SK-N-SH (cell line): ENCODE data around the gene MYBPH. TPM values are rescaled to one million over a fixed set of nuclear protein-coding genes. Genes with fewer than 3 reads are reported as not detected.

ENCODE experiments used
- CTCF ChIA-PET: fragments of 300-600, 350-600 bp; formaldehyde crosslinking; extraction: SDS; loops from one replicate; lab custom pipeline; 2021; lab: Yijun Ruan, JAX
- POLR2A ChIA-PET: fragments of 350-600 bp; sonication (Branson Sonifier 250); formaldehyde crosslinking; extraction: SDS; loops from one replicate; lab custom pipeline; 2020; ENCODE audit warnings: antibody characterized with exemption, inconsistent platforms; lab: Yijun Ruan, JAX
- DNase-seq: peaks from one replicate; pipeline ENCODE4 v3.0.0; 2012
- H2AFZ ChIP-seq: fragments of 200-600 bp; sonication (generic); 2 replicates; pipeline ENCODE4 v1.8.1; 2016; ENCODE audit warnings: antibody characterized with exemption, mild to moderate bottlenecking, low read depth
- H3F3A ChIP-seq: fragments of 200-600 bp; sonication (generic); replicated peaks from 2 replicates; pipeline ENCODE3; 2016; ENCODE audit warnings: antibody characterized with exemption, mild to moderate bottlenecking; ENCODE audit not compliant: insufficient read depth
- H3K27ac ChIP-seq, 2 experiments: fragments of 200-500 bp in 1 of 2; fragments of 200-600 bp in 1 of 2; sonication (Bioruptor generic) in 1 of 2; sonication (generic), shearing (Covaris generic) in 1 of 2; 2 replicates each; pipeline versions ENCODE4 v1.5.1 to v1.6.1; 2014 to 2016; ENCODE audit warnings: low read depth in 2 of 2, inconsistent platforms in 1 of 2, low read length in 1 of 2, mild to moderate bottlenecking in 1 of 2, mixed read lengths in 1 of 2
- H3K27me3 ChIP-seq: fragments of 200-600 bp; sonication (generic), shearing (Covaris generic); 2 replicates; pipeline ENCODE4 v1.6.1; 2016; ENCODE audit warnings: mixed run types; ENCODE audit not compliant: insufficient read depth
- H3K36me3 ChIP-seq, 2 experiments: fragments of 200-500 bp in 1 of 2; fragments of 200-600 bp in 1 of 2; sonication (Bioruptor generic) in 1 of 2; sonication (generic) in 1 of 2; replicated peaks in 1 of 2; 2 replicates each; pipeline versions ENCODE3 to v1.5.1; 2014 to 2016; ENCODE audit warnings: low read length in 1 of 2, mild to moderate bottlenecking in 1 of 2; ENCODE audit not compliant: insufficient read depth in 2 of 2, control insufficient read depth in 1 of 2
- H3K4me1 ChIP-seq, 2 experiments: fragments of 200-500 bp in 1 of 2; fragments of 200-600 bp in 1 of 2; sonication (Bioruptor generic) in 1 of 2; sonication (generic), shearing (Covaris generic) in 1 of 2; 2 replicates each; pipeline versions ENCODE4 v1.5.1 to v1.6.1; 2014 to 2016; ENCODE audit warnings: low read depth in 1 of 2, low read length in 1 of 2, mixed run types in 1 of 2; ENCODE audit not compliant: insufficient read depth in 2 of 2, control insufficient read depth in 1 of 2
- H3K4me2 ChIP-seq: fragments of 200-600 bp; sonication (generic), shearing (Covaris generic); 2 replicates; pipeline ENCODE4 v1.6.1; 2017; ENCODE audit warnings: mixed run types
- H3K4me3 ChIP-seq, 2 experiments: fragments of 200-500 bp in 1 of 2; fragments of 200-600 bp in 1 of 2; sonication (Bioruptor generic) in 1 of 2; sonication (generic), shearing (Covaris generic) in 1 of 2; 2 replicates each; pipeline versions ENCODE4 v1.5.1 to v1.8.1; 2014 to 2016; ENCODE audit warnings: low read depth in 2 of 2, inconsistent platforms in 1 of 2, low read length in 1 of 2, mild to moderate bottlenecking in 1 of 2, mixed read lengths in 1 of 2, moderate library complexity in 1 of 2
- H3K79me2 ChIP-seq: fragments of 200-600 bp; sonication (generic); 2 replicates; pipeline ENCODE4 v1.8.1; 2017; ENCODE audit warnings: mild to moderate bottlenecking; ENCODE audit not compliant: insufficient read depth
- H3K9ac ChIP-seq: fragments of 200-600 bp; sonication (generic); 2 replicates; pipeline ENCODE4 v1.6.1; 2017; ENCODE audit warnings: mixed run types
- H3K9me2 ChIP-seq: fragments of 200-600 bp; sonication (generic); 2 replicates; pipeline ENCODE4 v1.6.1; 2017; ENCODE audit warnings: mixed run types
- H3K9me3 ChIP-seq: fragments of 200-600 bp; sonication (generic); 2 replicates; pipeline ENCODE4 v1.6.1; 2017; ENCODE audit warnings: mixed run types, mild to moderate bottlenecking, moderate library complexity
- H4K20me1 ChIP-seq: fragments of 200-600 bp; sonication (generic); 2 replicates; pipeline ENCODE4 v1.6.1; 2017; ENCODE audit warnings: mild to moderate bottlenecking, mixed run types; ENCODE audit not compliant: insufficient read depth
- ELF1 ChIP-seq: IDR thresholded peaks from 2 replicates; pipeline ENCODE4 v1.4.0; 2012
- EP300 ChIP-seq, 2 experiments: IDR thresholded peaks; 2 replicates each; pipeline versions ENCODE4 v1.4.0 to v1.6.1; 2012; ENCODE audit warnings: borderline replicate concordance in 1 of 2, low read depth in 1 of 2, low read length in 1 of 2
- EZH2phosphoT487 ChIP-seq: fragments of 200-600 bp; sonication (generic); IDR thresholded peaks from 2 replicates; pipeline ENCODE4 v1.6.1; 2017; ENCODE audit warnings: low read depth, mixed run types, mild to moderate bottlenecking, antibody characterized with exemption, moderate library complexity, borderline replicate concordance
- GATA2 ChIP-seq: sonication (generic); formaldehyde crosslinking; IDR thresholded peaks from 2 replicates; pipeline ENCODE4 v1.5.0; 2020; ENCODE audit warnings: mild to moderate bottlenecking, missing genetic modification reagents
- JUND ChIP-seq: IDR thresholded peaks from 2 replicates; pipeline ENCODE4 v1.4.0; 2012
- MXI1 ChIP-seq: IDR thresholded peaks from 2 replicates; pipeline ENCODE4 v1.6.1; 2012; ENCODE audit warnings: mild to moderate bottlenecking, low read depth, low read length, improper control_type of control experiment
- NRF1 ChIP-seq: IDR thresholded peaks from 2 replicates; pipeline ENCODE4 v1.6.1; 2012; ENCODE audit warnings: low read depth, mild to moderate bottlenecking, low read length
- POLR2AphosphoS5 ChIP-seq: IDR thresholded peaks from 2 replicates; pipeline ENCODE4 v1.6.1; 2012; ENCODE audit warnings: low read depth, low read length
- RCOR1 ChIP-seq: fragments of 150-350 bp; IDR thresholded peaks from 2 replicates; pipeline ENCODE4 v1.6.1; 2017; ENCODE audit warnings: antibody characterized with exemption, low read length
- RFX5 ChIP-seq: IDR thresholded peaks from 2 replicates; pipeline ENCODE4 v1.6.1; 2012; ENCODE audit warnings: mild to moderate bottlenecking, improper control_type of control experiment, low read length
- SIN3A ChIP-seq: IDR thresholded peaks from 2 replicates; pipeline ENCODE4 v1.6.1; 2012; ENCODE audit warnings: low read depth, mild to moderate bottlenecking, low read length, moderate library complexity, borderline replicate concordance
- SMC3 ChIP-seq: IDR thresholded peaks from 2 replicates; pipeline ENCODE4 v1.6.1; 2012; ENCODE audit warnings: low read depth, low read length, improper control_type of control experiment
- WGBS: methylation state at CpG from one replicate; pipeline ENCODE4 v1.1.6; 2017; ENCODE audit warnings: low lambda C conversion rate; 5-methylcytosine and 5-hydroxymethylcytosine counted together
- polyA plus RNA-seq, 3 experiments: library from polyadenylated mRNA; depleted of rRNA; stranded (reverse); fragments of >200 nt; gene quantifications; 2 replicates each; pipeline ENCODE4 v1.2.3, GENCODE V29; 2012
- TF ChIP-seq, protein P1 (sequence below): fragments of 200-600 bp; sonication (generic); IDR thresholded peaks from 2 replicates; pipeline ENCODE4 v1.6.1; 2017; ENCODE audit warnings: antibody characterized with exemption, mild to moderate bottlenecking, moderate library complexity

The MYBPH gene
- polyA plus RNA-seq, 1 of the 3 experiments (the other 2 are of a cell fraction) = 0.12 TPM

DNA sequence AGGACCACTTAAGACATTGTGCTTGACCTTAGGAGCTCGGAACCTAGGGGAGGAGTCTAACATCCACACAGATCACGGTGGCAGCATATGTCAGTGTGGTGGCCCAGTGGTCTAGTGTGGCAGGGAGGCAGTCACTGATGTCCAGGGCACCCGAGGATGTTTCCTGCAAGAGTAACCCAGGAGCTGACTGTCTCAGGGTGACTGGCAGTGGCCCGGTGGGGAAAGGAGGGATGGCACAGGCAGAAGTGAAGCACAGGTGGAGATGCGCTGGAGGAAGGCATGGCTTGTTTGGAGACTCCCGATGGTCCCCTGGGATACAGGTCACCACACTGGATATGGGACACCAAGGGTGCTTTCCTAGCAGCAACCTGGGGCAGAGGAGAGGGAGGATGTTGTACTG lies 37.5 kb upstream of the MYBPH start:
- no peak overlapping the region for H3K27ac ChIP-seq
- H3K79me2 ChIP-seq = no peaks in the 10 kb centered on the region
- H3K9ac ChIP-seq = no peak overlapping the region
- POLR2A ChIA-PET = no interaction called here
- no peaks in the 10 kb centered on the region for H3K9me2 ChIP-seq
- H3K9me3 ChIP-seq = no peaks in the 10 kb centered on the region
- no peaks in the 10 kb centered on the region for H4K20me1 ChIP-seq
- no peak for DNase-seq
- H3F3A ChIP-seq = no peaks in the 10 kb centered on the region
- no peaks in the 10 kb centered on the region for H3K27me3 ChIP-seq
- no peak overlapping the region for H3K4me3 ChIP-seq
- no peaks in the 10 kb centered on the region for H3K36me3 ChIP-seq
- no peak overlapping the region for H2AFZ ChIP-seq
- peaks cover 0 to 2% of the 10 kb centered on the region in 2 experiments; a peak in 1 of 4 replicates for H3K4me1 ChIP-seq
- WGBS = 76% methylated on average over 6 of the region's 6 CpGs
- TF ChIP-seq RCOR1 (no peak), ELF1 (no peak), EP300 (IDR thresholded peaks at IDR 0.05; ENCODE audit: borderline replicate concordance in 1 of 2, low read depth in 1 of 2, low read length in 1 of 2) (no peak), GATA2 (no peak)
- TF ChIP-seq, protein P1, sequence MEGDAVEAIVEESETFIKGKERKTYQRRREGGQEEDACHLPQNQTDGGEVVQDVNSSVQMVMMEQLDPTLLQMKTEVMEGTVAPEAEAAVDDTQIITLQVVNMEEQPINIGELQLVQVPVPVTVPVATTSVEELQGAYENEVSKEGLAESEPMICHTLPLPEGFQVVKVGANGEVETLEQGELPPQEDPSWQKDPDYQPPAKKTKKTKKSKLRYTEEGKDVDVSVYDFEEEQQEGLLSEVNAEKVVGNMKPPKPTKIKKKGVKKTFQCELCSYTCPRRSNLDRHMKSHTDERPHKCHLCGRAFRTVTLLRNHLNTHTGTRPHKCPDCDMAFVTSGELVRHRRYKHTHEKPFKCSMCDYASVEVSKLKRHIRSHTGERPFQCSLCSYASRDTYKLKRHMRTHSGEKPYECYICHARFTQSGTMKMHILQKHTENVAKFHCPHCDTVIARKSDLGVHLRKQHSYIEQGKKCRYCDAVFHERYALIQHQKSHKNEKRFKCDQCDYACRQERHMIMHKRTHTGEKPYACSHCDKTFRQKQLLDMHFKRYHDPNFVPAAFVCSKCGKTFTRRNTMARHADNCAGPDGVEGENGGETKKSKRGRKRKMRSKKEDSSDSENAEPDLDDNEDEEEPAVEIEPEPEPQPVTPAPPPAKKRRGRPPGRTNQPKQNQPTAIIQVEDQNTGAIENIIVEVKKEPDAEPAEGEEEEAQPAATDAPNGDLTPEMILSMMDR = no peak
- TF ChIP-seq, all 33 proteins: peak for 0
- no peak overlapping the region for H3K4me2 ChIP-seq
- CTCF ChIA-PET = interaction anchor here (1.3 to 23.6 kb wide), 5 partner anchors 41 to 174 kb away, joined by 4 to 602 read pairs (median 82); partner anchors contain the start of gene ADORA1

DNA sequence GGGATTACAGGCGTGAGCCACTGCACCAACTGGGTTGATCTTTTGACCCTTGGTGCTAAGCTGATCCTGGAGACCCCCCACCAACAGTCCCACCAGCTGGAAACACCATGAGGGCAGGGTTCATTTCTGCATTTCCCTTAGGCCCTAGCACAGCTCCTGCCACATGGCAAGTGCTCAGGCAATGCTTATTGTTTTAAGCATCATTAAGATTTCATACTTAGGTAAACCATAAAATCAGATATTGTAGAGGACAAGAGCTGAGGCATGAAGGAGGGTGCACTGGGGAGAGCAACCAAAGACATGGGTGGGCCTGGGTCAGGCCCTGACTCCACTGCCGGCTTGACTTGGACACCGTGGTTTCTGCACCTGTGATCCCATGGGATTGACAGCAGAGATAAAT lies 36.2 kb upstream of the MYBPH start:
- no peak overlapping the region for H3K9ac ChIP-seq
- POLR2A ChIA-PET = no interaction called here
- no peak overlapping the region for H3K27ac ChIP-seq
- TF ChIP-seq NRF1 = no peak
- TF ChIP-seq SIN3A = no peak
- TF ChIP-seq, protein P1 = no peak
- no peak for TF ChIP-seq JUND
- no peak for TF ChIP-seq RFX5
- TF ChIP-seq EP300 (IDR thresholded peaks at IDR 0.05; ENCODE audit: borderline replicate concordance in 1 of 2, low read depth in 1 of 2, low read length in 1 of 2) = no peak
- no peak for TF ChIP-seq GATA2
- no peak for TF ChIP-seq POLR2AphosphoS5
- no peak for TF ChIP-seq RCOR1
- no peak for TF ChIP-seq SMC3
- no peak for TF ChIP-seq EZH2phosphoT487
- no peak for TF ChIP-seq MXI1
- 90% methylated on average over 3 of the region's 3 CpGs for WGBS
- no peaks in the 10 kb centered on the region for H3F3A ChIP-seq
- no peaks in the 10 kb centered on the region for H3K36me3 ChIP-seq
- H3K9me2 ChIP-seq = no peaks in the 10 kb centered on the region
- CTCF ChIA-PET = interaction anchor here (21.7 to 23.6 kb wide), 2 partner anchors 89 to 172 kb away, joined by 454 to 602 read pairs; partner anchors contain the start of gene ADORA1
- H3K27me3 ChIP-seq = no peaks in the 10 kb centered on the region; the same call in 1 of the 2 replicates
- no peak overlapping the region for H2AFZ ChIP-seq
- H4K20me1 ChIP-seq = no peaks in the 10 kb centered on the region
- peaks cover 0 to 2% of the 10 kb centered on the region in 2 experiments; a peak in 1 of 4 replicates for H3K4me1 ChIP-seq
- no peak overlapping the region for H3K4me3 ChIP-seq
- no peak for DNase-seq
- no peaks in the 10 kb centered on the region for H3K9me3 ChIP-seq
- no peaks in the 10 kb centered on the region for H3K79me2 ChIP-seq
- no peak overlapping the region for H3K4me2 ChIP-seq
